Measurements from ENCODE around the gene TMEM269. TPM values are rescaled to one million over a fixed set of nuclear protein-coding genes. Genes with fewer than 3 reads are reported as not detected.

TMEM269 gene
- total RNA-seq, 8 experiments from 2014 or later = 0.10 to 2.3 (median 0.67) TPM

DNA sequence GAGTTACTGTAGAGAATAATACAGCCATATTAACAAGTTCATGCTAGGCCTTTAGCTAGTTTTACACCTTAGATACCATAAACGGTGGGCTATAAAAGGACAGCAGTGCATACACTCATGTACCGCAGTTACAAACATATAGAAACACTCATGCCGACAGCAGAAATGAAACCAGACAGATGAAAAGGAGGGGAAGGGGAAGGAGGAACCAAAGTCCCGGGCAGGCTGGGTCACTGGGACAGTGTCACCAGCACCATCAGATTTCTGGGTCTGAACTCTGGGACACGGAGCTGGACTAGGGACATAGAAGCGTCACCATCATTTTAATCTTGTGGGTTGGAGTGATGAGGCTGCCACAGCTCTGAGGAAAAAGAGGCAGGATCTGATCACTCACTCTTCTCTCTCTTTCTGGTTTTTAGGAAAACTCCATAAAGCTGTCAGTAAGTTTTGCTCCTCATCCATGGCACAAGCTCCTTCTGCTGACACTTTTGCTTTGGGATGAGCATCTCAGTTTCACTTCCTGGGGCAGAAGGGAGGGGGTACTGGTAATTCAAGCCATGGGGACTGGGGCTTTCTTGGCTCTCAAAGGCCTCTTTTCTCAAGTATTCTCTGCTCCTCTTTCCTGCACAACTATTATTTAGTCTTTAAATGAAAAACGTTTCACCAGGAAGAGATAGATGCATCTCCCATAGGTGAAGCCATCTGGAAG lies 53.8 kb downstream of the TMEM269 start:
- WGBS, 10 experiments = 30 to 100% (median 83%) methylated on average over 1 to 7 of the region's 7 CpGs
- no peak for ATAC-seq (replicated peaks in 6 of 8)
- Histone ChIP-seq H3K4me3 (no peak overlapping the region), H3K4me1 (replicated peaks in 1 of 2) (no peaks in the 10 kb centered on the region), H3K27ac (no peak overlapping the region)
- in situ Hi-C loops (cut with MboI; ENCODE audit: low pct_unique_long_range_greater_than_20kb in 2 of 9, low sequenced_read_pairs in 9 of 9, unreplicated experiment in 9 of 9) = no loop called here

DNA sequence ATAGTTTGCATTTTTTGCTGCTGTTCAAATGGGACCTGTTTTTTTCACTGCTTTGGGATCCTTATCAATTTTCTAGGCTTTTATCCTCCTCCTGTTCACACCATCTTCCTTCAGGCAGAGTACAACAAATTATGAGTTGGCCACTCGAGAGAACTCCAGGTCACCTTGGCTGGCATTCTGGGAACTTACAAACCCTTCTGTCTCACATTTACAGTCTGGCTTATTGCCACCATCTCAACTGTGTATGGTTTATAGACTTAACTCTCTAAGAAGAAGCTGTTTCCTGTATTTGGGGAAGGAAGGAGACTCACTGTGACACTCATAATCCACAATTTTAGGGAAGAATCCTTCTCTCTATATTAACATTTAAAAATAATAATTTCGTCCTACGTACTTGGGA lies 56.2 kb downstream of the TMEM269 start:
- Histone ChIP-seq H3K4me3 (no peak overlapping the region), H3K4me1 (replicated peaks in 1 of 2) (peaks cover 0 to 2% of the 10 kb centered on the region in 2 donors), H3K27ac (no peak overlapping the region)
- in situ Hi-C loops (cut with MboI; ENCODE audit: low pct_unique_long_range_greater_than_20kb in 2 of 9, low sequenced_read_pairs in 9 of 9, unreplicated experiment in 9 of 9) = no loop called here
- 8 to 100% (median 88%) methylated on average over 1 to 3 of the region's 3 CpGs; no CpG with 5 or more reads in 1 of the 10 experiments for WGBS, 10 experiments
- no peak for ATAC-seq (replicated peaks in 6 of 8)

DNA sequence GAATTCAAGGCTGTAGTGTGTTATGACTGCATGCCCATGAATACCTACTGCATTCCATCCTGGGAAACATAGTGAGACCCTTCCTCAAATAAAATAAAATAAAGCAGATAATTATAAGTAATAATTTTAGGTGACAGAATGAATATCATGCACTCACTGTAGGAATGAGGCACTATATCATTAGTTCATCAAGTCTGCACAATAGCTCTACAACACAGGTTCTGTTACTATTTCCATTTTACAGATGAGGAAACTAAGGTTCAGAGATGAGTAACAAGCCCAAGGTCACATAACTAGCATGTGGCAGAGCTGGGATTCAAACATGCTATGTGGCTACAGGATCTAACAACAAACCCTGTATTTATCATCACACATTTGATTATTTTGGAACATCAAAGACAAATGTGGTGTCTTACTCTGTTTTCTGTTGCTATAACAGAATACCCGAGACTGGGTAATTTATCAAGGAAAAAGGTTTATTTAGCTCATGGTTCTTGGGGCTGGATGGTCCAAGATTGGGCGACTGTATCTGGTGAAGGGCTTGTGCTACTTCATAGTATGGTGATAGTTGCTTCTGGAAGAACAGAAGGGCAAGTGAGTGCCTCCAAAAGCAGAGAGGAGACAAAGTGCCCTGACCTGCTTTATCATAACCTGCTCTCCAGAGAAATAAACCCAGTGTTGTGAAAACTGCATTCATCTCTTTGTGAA lies 56.8 kb downstream of the TMEM269 start:
- in situ Hi-C loops (cut with MboI; ENCODE audit: low pct_unique_long_range_greater_than_20kb in 2 of 9, low sequenced_read_pairs in 9 of 9, unreplicated experiment in 9 of 9) = no loop called here
- no peak overlapping the region for H3K4me3 ChIP-seq
- H3K27ac ChIP-seq = no peak overlapping the region
- 17 to 100% (median 79%) methylated on average over 1 to 2 of the region's 2 CpGs for WGBS, 10 experiments
- ATAC-seq (replicated peaks in 6 of 8) = no peak
- H3K4me1 ChIP-seq (replicated peaks in 1 of 2) = peaks cover 0 to 2% of the 10 kb centered on the region in 2 donors

- 63 to 100% (median 86%) methylated on average over 1 to 4 of the region's 4 CpGs; no CpG with 5 or more reads in 1 of the 10 experiments for WGBS, 10 experiments
- peak in 4 of 8 experiments; percentile 4 to 32 (median 20) for ATAC-seq (replicated peaks in 6 of 8)
- Histone ChIP-seq H3K27ac (no peak overlapping the region), H3K4me1 (replicated peaks in 1 of 2) (peaks cover 7 to 10% of the 10 kb centered on the region in 2 donors), H3K4me3 (no peak overlapping the region)
- in situ Hi-C loops (cut with MboI; ENCODE audit: low pct_unique_long_range_greater_than_20kb in 2 of 9, low sequenced_read_pairs in 9 of 9, unreplicated experiment in 9 of 9) = no loop called here
Measured at GRCh38 chr1:42844592-42845140, 59.9 kb downstream of the TMEM269 start.

- H3K27ac ChIP-seq = no peak overlapping the region
- ATAC-seq (replicated peaks in 6 of 8) = no peak
- no peak overlapping the region for H3K4me3 ChIP-seq
- peaks cover 7 to 10% of the 10 kb centered on the region in 2 donors for H3K4me1 ChIP-seq (replicated peaks in 1 of 2)
- WGBS, 10 experiments = 0 to 100% (median 61%) methylated on average over 1 of the region's 1 CpG; no CpG with 5 or more reads in 6 of the 10 experiments
- in situ Hi-C loops (cut with MboI; ENCODE audit: low pct_unique_long_range_greater_than_20kb in 2 of 9, low sequenced_read_pairs in 9 of 9, unreplicated experiment in 9 of 9) = no loop called here
Measured at GRCh38 chr1:42845193-42845592, 60.4 kb downstream of the TMEM269 start.

GRCh38 chr1:42845866-42846256 lies 61.1 kb downstream of the TMEM269 start:
- Histone ChIP-seq H3K4me1 (replicated peaks in 1 of 2) (peaks cover 7 to 10% of the 10 kb centered on the region in 2 donors), H3K27ac (no peak overlapping the region), H3K4me3 (peak overlapping the region; percentile 62 to 94 (median 82))
- in situ Hi-C loops (cut with MboI; ENCODE audit: low pct_unique_long_range_greater_than_20kb in 2 of 9, low sequenced_read_pairs in 9 of 9, unreplicated experiment in 9 of 9) = no loop called here
- ATAC-seq (replicated peaks in 6 of 8) = peak; percentile 9 to 37 (median 20)
- 0 to 40% (median 8%) methylated on average over 1 to 10 of the region's 10 CpGs for WGBS, 10 experiments

GRCh38 chr1:42846257-42847110 lies 61.7 kb downstream of the TMEM269 start, which contains the start of gene ZNF691:
TSS of gene ZNF691 (plus strand) at chr1:42846613. CDS start at chr1:42849659, 3,046 bp downstream.
- WGBS, 10 experiments = 0 to 4% (median 1%) methylated on average over 5 to 33 of the region's 50 CpGs; no CpG with 5 or more reads in 2 of the 10 experiments
- in situ Hi-C loops (cut with MboI; ENCODE audit: low pct_unique_long_range_greater_than_20kb in 2 of 9, low sequenced_read_pairs in 9 of 9, unreplicated experiment in 9 of 9) = no loop called here
- ATAC-seq (replicated peaks in 6 of 8) = peak; percentile 92 to 99 (median 99)
- H3K27ac ChIP-seq = peak within 1 kb of the TSS; percentile 33 to 66
- H3K4me3 ChIP-seq = peak within 1 kb of the TSS; percentile 62 to 94 (median 82)
- H3K4me1 ChIP-seq (replicated peaks in 1 of 2) = peaks cover 7 to 10% of the 10 kb centered on the region in 2 donors

- ATAC-seq (replicated peaks in 6 of 8) = no peak
- peak overlapping the region; percentile 62 to 94 (median 82) for H3K4me3 ChIP-seq
- H3K4me1 ChIP-seq (replicated peaks in 1 of 2) = peaks cover 7 to 10% of the 10 kb centered on the region in 2 donors
- in situ Hi-C loops (cut with MboI; ENCODE audit: low pct_unique_long_range_greater_than_20kb in 2 of 9, low sequenced_read_pairs in 9 of 9, unreplicated experiment in 9 of 9) = no loop called here
- WGBS, 10 experiments = 0 to 13% (median 0%) methylated on average over 1 to 6 of the region's 6 CpGs; no CpG with 5 or more reads in 2 of the 10 experiments
- H3K27ac ChIP-seq = peak overlapping the region; percentile 33 to 66
Measured at GRCh38 chr1:42847111-42847595, 62.4 kb downstream of the TMEM269 start.

DNA sequence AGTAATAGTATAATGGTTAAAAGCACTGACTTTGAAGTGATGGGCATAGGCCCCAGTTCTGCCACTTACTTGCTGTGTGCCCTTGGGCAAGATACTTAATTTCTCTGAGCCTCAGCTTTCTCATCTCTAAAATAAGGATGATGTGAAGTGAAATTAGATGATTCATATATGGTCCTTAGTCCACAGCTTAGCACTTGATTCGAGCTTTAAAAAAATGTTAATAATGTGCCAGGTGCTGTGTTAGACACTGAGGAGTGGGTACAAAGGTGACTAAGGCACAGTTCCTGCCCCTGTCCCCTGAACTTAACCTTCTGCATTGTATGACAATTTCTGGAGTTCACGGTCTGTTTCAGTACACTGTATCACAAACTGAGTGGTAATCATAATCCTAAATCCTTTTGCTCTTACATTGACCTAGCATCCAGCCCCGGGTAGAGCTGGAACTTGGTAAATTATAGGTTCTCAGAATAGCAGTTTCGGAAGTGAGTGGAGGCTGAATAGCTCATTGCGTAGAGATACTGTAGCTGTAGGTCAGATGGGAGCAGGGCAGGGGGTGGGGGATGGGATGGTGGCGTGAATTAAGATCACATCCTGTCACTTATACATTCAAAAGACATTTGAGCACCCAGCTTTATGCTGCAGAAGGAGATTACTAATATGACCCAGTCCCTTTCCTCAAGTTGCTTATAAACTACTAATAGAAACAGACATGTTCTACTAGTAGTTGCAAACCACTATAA lies 63.1 kb downstream of the TMEM269 start:
- Histone ChIP-seq H3K27ac (no peak overlapping the region), H3K4me1 (replicated peaks in 1 of 2) (peaks cover 7 to 10% of the 10 kb centered on the region in 2 donors), H3K4me3 (peak overlapping the region; percentile 62 to 94 (median 82))
- in situ Hi-C loops (cut with MboI; ENCODE audit: low pct_unique_long_range_greater_than_20kb in 2 of 9, low sequenced_read_pairs in 9 of 9, unreplicated experiment in 9 of 9) = no loop called here
- no peak for ATAC-seq (replicated peaks in 6 of 8)
- 58 to 100% (median 71%) methylated on average over 1 to 6 of the region's 6 CpGs; no CpG with 5 or more reads in 1 of the 10 experiments for WGBS, 10 experiments

GRCh38 chr1:42848823-42849537 lies 64.2 kb downstream of the TMEM269 start:
- Histone ChIP-seq H3K4me3 (no peak overlapping the region), H3K4me1 (replicated peaks in 1 of 2) (peaks cover 7 to 10% of the 10 kb centered on the region in 2 donors), H3K27ac (no peak overlapping the region)
- 63 to 100% (median 96%) methylated on average over 1 to 2 of the region's 2 CpGs for WGBS, 10 experiments
- no peak for ATAC-seq (replicated peaks in 6 of 8)
- in situ Hi-C loops (cut with MboI; ENCODE audit: low pct_unique_long_range_greater_than_20kb in 2 of 9, low sequenced_read_pairs in 9 of 9, unreplicated experiment in 9 of 9) = no loop called here

- Histone ChIP-seq H3K27ac (no peak overlapping the region), H3K4me1 (replicated peaks in 1 of 2) (peaks cover 7 to 8% of the 10 kb centered on the region in 2 donors), H3K4me3 (no peak overlapping the region)
- in situ Hi-C loops (cut with MboI; ENCODE audit: low pct_unique_long_range_greater_than_20kb in 2 of 9, low sequenced_read_pairs in 9 of 9, unreplicated experiment in 9 of 9) = no loop called here
- no peak for ATAC-seq (replicated peaks in 6 of 8)
- WGBS, 10 experiments = 83 to 97% (median 86%) methylated on average over 1 to 5 of the region's 5 CpGs; no CpG with 5 or more reads in 4 of the 10 experiments
Measured at GRCh38 chr1:42849944-42850343, 65.2 kb downstream of the TMEM269 start.
